Measurements from ENCODE around the gene ESR1.

DNA sequence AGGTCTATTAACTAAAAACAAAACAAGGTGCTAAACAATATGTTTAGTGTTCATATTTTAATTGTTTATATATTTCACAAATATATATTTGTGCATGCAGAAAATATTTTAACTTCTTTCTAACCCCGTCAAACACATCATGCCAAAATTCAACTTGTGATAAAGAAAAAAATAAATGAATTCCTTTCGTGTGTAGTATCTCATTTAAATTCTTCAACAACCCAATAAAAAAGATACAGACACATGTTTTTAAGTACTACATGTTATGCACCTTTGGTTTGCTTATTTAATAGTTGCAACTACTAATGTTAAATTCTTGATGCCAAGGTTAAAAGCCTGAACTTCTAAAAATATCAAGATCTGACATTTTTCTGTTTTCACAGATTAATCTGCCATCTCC is 252.4 kb downstream of the ESR1 start:
- TF ChIP-seq CTCF (IDR thresholded peaks at IDR 0.05) = no peak
- TF ChIP-seq POLR2A (IDR thresholded peaks at IDR 0.05) = no peak
